GM12892 (cell line): ENCODE data around the gene TMEM45B.
"Not testable (repeated sequence)": the region's sequence is repeated elsewhere in the genome, so short reads cannot be mapped to it uniquely, and the experiment has no call there.

Experiments used
- POLR2A ChIP-seq: IDR thresholded peaks from 2 replicates; pipeline ENCODE4 v1.6.1; 2011; ENCODE audit warnings: low read depth, low read length, control low read depth
- POLR2AphosphoS5 ChIP-seq: IDR thresholded peaks from 2 replicates; pipeline ENCODE4 v1.6.1; 2011; ENCODE audit warnings: low read depth, low read length, control low read depth

GRCh38 chr11:129800162-129800561 is 15.5 kb upstream of the TMEM45B start:
- TF ChIP-seq POLR2A, POLR2AphosphoS5: not testable (repeated sequence)
